Vagina (tissue), 2 donors: Measurements from ENCODE around the gene HAUS2.

Experiments used
- POLR2A ChIP-seq, 2 donors: fragments of 450-650 bp; IDR thresholded peaks; one replicate each; pipeline ENCODE4 v1.6.1; 2017; ENCODE audit warnings: antibody characterized with exemption in 2 of 2, mild to moderate bottlenecking in 2 of 2, moderate library complexity in 2 of 2
- POLR2AphosphoS5 ChIP-seq, 2 donors: sonication (generic); formaldehyde crosslinking; IDR thresholded peaks; one replicate each; pipeline ENCODE4 v1.9.0; 2017; ENCODE audit warnings: antibody characterized with exemption in 2 of 2, mild to moderate bottlenecking in 2 of 2, low read depth in 1 of 2; ENCODE audit not compliant: insufficient read depth in 1 of 2

DNA sequence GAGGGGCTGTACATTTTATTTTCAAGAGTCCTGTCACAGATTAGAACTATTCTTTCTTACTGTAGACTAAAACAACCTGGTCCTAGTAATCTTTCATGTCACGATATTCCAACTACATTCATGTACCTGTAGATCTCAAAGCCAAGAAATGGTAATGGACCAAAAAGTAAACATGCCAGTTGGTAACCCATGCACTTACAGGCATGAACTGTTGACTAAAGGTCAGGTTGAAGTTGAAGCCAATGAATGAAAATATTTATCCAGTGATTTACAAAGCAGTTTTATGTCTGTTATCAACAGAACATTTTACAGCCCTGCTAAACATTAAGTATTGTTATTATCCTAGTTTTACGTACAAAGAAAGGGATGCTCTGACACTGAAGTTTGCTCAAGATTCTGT lies 25.3 kb upstream of the HAUS2 start:
- TF ChIP-seq POLR2A (IDR thresholded peaks at IDR 0.05) (no peak), POLR2AphosphoS5 (IDR thresholded peaks at IDR 0.05; ENCODE audit: insufficient read depth in 1 of 2, low read depth in 1 of 2) (no peak)
